GM21786 (cell line): ENCODE data around the gene MRPS26.
"Not testable (repeated sequence)": the region's sequence is repeated elsewhere in the genome, so short reads cannot be mapped to it uniquely, and the experiment has no call there.

Experiments
- ATAC-seq: cut with Tn5 transposase; IDR thresholded peaks from one replicate; pipeline ENCODE4 v1.9.1; 2021; ENCODE audit not compliant: unreplicated experiment

Gene MRPS26

GRCh38 chr20:3072530-3073250 lies 26.8 kb downstream of the MRPS26 start:
- no peak for ATAC-seq

- not testable (repeated sequence) for ATAC-seq
Measured at GRCh38 chr20:3073251-3073643, 27.4 kb downstream of the MRPS26 start.

GRCh38 chr20:3074812-3075211 lies 29.0 kb downstream of the MRPS26 start:
- no peak for ATAC-seq

GRCh38 chr20:3075315-3075714 lies 29.5 kb downstream of the MRPS26 start:
- ATAC-seq = not testable (repeated sequence)

- ATAC-seq = no peak
Measured at GRCh38 chr20:3077618-3078134, 31.8 kb downstream of the MRPS26 start.

DNA sequence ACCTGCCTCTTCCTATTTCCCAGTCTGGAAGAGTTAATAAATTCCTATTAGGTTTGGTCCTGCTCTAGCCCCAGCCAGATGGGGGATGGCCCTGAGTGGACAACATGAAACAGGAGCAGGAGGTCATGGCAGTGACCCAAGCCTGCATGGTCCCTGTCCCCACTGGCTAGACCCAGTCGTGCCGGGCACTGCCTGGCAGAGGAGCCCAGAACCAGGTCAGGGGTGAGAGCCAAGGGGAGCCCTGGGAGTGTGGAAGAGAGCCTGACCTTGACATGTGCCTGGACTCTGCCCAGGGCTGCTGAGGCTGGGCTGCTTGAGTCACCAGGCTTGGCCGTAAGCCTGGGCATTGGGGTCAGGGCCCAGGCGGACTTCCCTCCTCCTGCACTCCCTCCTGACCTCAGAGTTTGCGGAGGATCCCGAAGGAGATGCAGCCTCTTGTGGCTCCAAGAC lies 35.1 kb downstream of the MRPS26 start:
- no peak for ATAC-seq

DNA sequence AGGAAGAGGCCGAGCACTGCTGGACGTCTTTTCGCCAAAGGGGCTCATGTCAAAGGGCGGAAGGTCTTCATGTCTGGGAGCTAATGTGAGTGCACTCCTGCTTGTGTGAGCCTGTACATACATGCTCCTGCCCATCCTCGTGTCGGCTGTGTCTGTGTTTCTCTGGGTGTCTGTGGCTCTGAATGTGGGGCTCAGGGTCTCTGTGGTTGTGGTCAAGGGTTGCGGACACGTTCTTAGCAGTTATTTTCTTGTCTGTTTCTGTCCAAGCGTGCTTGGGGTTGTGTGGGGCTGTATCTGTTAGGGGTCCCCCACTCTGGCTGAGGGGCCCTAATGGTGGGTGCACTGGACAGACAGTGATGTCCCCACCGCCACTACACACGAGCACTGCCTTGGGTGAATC lies 35.8 kb downstream of the MRPS26 start:
- no peak for ATAC-seq

DNA sequence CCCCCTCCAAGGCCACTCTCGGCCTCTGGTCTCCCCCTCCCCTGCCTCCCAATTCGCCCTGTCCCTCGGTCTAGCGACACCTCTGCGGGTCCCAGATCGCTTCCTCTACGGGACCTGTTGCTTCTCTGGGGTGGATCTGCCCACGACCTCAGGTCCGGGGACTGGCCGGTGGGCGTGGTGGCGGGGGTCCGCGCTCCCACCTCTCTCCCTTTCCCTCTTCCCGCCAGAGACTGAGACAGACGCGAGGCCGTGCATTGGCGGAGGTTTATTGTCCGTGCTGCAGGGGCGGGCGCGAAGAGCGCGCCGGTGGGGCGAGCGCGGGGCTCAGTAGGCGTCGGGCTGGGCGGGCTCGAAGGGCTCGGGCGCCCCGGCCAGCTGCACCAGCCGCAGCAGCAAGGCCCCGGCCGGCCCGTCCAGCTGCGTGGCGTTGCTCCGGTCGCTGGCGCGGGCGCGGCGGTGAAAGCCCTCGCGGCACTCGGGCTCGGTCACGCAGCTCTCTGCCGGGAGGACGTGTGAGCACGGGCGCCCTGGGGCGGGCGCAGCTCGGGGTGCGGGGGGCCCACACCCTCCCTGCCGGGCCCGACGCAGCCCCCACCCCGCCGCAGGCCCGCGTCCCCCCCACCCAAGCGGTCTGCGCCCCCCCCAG lies 36.6 kb downstream of the MRPS26 start:
- no peak for ATAC-seq

- ATAC-seq = no peak
Measured at GRCh38 chr20:3082955-3083952, 37.4 kb downstream of the MRPS26 start.

DNA sequence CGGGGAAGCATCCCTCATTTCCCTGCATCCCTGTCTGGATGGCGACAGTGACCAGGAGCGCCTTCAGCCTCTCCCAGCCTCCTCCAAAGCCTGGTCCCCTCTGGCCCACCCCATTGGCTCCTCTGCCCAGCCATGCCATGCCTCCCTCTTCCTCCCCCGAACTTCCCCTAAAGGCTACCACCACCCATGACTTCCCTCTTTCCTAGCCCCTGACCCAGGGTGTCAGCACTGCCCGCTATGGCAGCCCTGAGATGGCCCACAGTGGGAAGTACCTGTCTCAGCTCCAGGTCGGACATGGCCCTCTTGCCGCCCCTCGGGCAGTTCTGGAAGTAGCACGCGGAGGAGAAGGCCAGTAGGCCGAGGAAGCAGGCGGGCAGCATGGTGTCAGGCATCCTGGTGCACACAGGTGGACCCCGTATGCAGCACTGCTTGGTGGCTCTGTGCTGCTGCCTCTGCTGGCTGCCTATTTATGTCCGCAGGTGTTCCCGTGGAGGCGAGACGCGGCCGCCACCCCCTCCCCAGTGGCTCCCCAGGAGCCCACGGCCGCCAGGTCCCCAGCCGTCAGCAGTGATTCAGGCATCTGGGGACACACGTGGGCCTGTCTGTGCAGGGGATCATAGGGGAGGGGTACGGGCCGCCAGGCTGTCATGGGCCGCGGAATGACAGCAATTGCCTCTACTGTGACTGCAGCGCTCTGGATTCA lies 38.6 kb downstream of the MRPS26 start, which contains the start of gene AVP:
AVP (minus strand) TSS at position 442 of the 703 bp plus-strand sequence; CDS start at position 392, 50 bp downstream.
- no peak for ATAC-seq

DNA sequence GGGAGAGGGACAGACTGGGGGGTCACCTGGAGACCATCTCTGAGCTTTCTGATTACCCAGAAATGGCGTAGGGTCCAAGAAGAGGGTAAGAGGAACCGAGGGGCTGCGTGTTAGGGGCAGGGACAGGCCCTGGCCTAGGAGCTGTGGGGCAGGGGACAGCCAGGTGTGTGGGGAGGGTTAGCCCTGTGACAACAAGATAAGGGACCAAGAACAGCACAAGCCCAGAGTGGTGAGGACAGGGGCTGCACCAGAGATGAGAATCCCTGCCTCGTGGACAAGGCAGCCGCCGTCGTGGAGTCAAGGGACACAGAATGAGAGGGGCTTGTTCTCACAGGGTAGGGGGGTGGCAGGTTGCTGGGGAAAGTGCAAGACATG lies 39.1 kb downstream of the MRPS26 start:
- ATAC-seq = no peak

DNA sequence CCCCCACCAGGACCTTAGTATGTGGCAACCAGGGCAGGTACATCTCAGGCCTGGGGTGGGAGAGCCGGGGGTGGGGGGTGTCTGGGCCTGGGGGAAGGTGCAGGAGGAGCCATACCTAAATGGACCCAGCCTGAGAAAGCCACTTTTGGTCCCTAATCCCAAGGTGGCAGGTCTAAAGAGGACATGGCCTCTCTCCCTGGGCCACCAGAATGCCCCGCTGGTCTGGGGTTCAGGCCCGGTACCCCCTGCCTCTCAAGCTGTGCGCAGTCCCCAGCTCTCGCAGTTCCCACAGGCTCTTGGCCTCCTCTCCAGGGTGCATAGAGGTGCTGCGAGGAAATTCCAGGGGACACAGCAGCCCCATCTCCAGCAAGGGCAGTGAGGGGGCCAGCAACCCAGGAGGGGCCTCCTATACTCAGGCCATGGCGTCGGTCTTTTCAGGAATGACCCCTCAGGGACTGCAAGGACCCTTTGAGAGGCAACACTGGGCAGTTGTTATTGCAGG lies 39.8 kb downstream of the MRPS26 start:
- no peak for ATAC-seq

DNA sequence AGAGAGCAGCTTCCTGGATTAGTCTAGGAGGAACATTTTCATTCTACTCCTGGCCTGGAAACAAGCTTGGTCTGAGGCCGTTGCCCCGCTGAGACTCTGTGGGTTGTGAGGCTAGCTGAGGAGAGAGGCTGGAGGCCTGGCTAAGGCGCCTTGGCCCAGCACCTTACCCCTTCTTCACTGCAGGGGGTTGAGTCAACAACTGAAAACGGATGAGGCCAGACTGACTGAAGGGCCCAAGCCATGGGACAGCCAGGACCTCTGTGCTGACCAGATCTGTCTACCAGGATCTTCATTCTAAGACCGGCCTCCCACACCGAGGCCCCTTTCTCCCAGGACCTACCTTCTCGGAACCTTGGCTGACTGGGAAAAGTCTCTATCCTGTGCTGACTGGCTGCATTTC lies 42.2 kb downstream of the MRPS26 start:
- ATAC-seq = no peak

DNA sequence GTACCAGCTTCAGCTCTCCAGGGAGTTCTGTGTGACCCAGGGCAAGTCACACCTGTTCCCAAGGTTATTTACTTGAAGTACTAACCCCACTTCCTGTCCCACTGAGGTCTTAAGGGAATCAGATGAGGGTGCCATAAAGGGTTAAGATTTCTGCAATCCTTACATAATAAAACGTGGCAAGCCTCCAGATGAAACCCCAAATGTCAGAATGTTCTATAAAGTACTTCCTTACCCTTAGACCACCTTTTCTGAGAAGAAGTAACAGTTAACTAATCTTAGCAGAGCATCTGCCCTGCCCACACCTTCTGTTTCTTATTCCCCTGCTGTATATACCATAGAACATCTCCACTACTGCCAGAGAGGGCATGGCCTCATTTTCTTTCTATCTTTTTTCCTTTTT lies 44.7 kb downstream of the MRPS26 start:
- no peak for ATAC-seq

DNA sequence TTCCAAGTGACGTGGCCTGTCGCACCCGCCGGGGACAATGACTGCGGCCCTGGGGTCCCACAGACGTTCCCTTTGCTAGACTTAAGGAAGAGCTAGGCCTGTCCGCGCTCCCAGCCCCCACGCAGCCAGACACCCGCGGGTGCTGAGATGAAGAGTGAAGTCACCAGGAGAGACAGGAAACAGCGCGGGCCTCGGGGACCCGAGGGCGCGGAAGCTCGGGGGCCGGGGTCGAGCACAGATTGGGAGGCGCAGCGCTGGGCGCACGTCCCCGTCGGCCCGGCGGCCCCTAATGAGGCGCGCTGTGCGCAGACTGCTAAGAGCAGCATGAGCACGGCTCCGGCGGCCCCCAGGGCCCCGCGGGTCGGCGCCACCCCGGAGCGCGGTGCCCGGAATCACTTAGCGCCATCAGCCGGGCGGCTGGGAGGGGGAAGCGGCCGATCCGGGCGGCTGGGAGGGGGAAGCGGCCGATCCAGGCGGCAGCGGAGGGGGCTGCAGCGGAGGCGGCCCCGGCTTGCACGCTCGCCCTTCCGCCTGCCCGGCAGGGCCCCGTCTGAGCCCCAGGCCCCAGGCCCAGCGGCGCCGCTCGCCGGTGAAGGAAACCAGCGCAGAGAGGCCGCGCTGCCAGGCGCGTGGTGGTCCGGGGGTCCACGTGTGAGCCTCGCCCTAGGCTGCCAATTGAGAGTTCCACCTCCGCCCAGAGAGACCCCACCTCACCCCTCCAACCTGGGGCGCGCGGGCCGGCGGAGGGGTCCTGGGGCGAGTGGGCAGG lies 46.9 kb downstream of the MRPS26 start:
- ATAC-seq = no peak

DNA sequence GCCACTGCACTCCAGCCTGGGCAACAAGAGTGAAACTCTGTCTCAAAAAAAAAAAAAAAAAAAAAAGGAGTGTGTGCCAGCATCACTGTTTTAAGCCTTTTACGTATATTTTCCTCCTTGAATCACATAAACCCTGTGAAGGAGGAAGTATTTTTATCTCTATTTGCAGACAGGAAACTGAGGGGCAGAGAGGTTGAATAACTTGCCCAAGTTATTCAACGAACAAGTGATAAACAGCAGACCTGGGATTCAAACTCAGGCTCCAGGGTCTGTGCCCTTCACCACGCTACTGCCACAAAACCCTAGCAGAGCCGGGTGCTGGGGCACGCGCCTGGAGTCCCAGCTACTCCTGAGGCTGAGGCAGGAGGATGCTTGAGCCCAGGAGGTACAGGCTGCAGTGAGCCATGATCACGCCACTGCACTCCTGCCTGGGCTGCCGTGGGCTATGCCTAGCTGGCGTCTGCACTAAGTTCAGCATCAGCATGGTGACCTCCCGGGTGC lies 48.1 kb downstream of the MRPS26 start:
- no peak for ATAC-seq

- no peak for ATAC-seq
Measured at GRCh38 chr20:3094848-3095629, 49.2 kb downstream of the MRPS26 start.
